Measurements from ENCODE around the gene SYDE2.

Gene SYDE2

DNA sequence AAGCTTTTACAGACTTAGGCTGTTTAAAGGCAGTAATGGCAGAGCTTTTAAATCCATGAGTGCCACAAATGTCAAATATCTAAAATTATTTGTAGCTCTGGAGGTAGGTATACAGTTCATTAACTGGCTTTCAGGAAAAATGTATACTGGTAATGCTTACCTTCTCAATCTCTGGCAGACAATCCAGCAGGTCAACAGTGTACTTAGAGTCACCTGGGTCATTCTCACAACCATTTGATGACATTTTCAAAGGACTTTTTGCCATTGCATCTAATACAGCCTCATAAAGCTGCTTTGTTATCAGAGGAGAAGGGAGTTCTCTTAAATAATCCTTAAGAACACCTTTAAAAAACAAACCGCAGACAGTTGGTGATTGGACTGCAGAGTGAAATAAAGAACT, 31.9 kb downstream of the SYDE2 start:
- TF ChIP-seq, protein P1, sequence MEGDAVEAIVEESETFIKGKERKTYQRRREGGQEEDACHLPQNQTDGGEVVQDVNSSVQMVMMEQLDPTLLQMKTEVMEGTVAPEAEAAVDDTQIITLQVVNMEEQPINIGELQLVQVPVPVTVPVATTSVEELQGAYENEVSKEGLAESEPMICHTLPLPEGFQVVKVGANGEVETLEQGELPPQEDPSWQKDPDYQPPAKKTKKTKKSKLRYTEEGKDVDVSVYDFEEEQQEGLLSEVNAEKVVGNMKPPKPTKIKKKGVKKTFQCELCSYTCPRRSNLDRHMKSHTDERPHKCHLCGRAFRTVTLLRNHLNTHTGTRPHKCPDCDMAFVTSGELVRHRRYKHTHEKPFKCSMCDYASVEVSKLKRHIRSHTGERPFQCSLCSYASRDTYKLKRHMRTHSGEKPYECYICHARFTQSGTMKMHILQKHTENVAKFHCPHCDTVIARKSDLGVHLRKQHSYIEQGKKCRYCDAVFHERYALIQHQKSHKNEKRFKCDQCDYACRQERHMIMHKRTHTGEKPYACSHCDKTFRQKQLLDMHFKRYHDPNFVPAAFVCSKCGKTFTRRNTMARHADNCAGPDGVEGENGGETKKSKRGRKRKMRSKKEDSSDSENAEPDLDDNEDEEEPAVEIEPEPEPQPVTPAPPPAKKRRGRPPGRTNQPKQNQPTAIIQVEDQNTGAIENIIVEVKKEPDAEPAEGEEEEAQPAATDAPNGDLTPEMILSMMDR (IDR thresholded peaks at IDR 0.05): no peak
- TF ChIP-seq ZFX (IDR thresholded peaks at IDR 0.05; ENCODE audit: borderline replicate concordance): no peak
- H3K27ac ChIP-seq: no peak overlapping the region

DNA sequence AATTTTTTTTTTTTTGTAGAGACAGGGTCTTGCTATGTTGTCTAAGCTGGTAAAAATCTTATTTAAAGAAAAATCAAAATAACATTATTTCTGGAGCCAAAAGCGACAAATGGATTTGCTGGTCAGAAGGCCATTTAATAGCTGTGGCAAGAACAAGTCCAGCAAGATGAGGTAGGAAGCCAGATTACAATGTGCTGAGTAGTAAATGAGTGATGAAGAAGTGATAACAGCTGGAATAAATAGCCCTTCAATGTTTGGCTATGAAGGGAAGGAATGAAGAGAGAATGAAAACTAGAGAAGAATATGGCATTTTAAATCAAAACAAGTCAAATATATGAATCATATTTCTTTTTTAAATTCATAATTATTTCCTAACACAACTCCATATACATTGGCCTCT, 34.5 kb downstream of the SYDE2 start:
- no peak for TF ChIP-seq ZFX (IDR thresholded peaks at IDR 0.05; ENCODE audit: borderline replicate concordance)
- TF ChIP-seq, protein P1 (IDR thresholded peaks at IDR 0.05): no peak
- no peak overlapping the region for H3K27ac ChIP-seq

DNA sequence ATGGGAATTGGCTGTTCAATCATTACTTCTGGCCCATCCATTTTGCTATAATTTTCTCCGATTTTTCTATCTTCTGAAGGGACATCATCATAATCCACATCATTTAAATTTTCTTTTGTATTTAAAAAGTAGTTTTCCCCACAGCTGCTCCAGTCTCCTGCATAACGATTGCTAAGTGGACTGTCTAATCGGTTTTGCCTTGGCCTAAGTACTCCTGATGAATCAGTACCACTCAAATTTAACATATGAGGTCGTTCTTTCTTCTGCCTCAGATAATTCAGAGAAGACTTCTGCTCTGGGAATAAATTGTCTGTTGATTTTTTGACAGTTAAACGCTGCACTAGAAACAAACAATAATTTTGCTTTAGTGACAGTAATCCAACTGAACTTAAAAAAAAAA, 41.9 kb downstream of the SYDE2 start:
- H3K27ac ChIP-seq: no peak overlapping the region
- no peak for TF ChIP-seq ZFX (IDR thresholded peaks at IDR 0.05; ENCODE audit: borderline replicate concordance)
- TF ChIP-seq, protein P1 (IDR thresholded peaks at IDR 0.05): no peak

DNA sequence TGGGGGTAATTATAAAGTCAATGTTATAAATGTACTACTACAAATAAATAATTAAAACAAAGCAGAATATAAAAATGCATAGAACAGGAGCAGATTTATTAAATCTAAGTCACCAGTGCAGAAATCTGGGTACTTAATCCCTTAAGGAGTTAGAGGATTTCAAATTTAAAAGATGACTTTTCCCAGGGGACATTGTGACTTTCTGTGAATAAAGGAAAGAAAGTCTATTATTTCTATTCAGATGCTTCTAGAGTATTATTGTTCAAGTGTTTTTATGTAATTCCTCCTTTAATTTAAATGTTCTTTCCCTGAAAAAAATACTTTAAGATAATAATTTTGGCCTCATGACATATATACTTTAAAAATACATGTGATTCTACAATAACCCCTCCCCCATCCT, 43.4 kb downstream of the SYDE2 start:
- no peak overlapping the region for H3K27ac ChIP-seq
- TF ChIP-seq, protein P1 (IDR thresholded peaks at IDR 0.05): no peak
- no peak for TF ChIP-seq ZFX (IDR thresholded peaks at IDR 0.05; ENCODE audit: borderline replicate concordance)

DNA sequence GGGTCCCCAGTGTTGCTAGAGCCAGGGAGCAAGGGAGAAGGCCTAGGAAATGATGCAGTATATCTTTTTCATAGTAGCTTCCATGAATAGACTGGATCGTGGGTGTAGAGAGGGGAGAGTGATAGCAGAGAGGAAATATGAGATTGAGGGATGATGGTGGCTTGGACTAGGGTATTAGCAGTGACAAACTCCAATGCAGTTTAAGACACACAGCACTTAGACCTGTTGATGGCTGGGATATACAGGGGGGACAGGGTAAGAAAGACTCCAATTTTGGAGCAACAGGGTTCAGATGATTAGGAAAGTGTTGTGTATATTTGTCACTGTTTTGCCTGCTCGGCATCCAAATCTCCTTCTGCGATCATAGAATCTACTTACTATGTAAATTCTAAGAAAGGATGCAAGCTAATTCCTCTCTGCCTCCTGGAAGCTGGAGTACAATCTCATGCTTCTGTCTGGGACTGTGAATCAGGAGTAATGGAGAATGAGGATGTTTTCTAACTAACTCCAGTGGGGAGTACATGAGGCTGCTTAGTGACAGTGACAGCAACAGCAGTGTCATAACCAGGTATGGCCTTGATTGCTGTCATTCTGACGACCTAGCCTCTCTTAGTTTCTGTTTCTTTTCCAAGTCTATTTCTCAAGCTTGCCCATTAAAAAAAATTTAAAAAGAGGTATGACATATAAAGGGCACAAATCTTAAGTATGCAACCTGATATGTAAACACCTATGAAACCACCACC, 47.5 kb downstream of the SYDE2 start:
- TF ChIP-seq, protein P1 (IDR thresholded peaks at IDR 0.05): no peak
- TF ChIP-seq ZFX (IDR thresholded peaks at IDR 0.05; ENCODE audit: borderline replicate concordance): no peak
- no peak overlapping the region for H3K27ac ChIP-seq

DNA sequence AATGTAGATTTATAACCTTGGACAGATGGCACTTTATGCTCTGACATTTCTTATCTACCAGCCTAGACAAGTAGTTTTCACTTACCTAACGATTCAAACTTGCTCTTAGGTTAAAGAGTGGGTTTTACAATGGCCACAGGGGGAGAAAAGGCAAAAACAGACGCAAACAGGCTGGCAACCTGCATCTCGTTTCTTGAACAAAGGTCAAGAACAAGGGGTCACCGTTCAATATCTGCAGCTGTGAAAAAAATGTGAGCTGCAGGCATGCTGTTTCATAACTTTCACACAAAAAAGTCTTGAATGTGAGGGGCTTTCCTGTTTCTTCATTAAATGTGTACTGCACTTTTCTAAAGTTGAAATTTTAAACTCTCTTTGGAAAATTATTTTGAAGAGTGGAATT, 49.4 kb downstream of the SYDE2 start:
- H3K27ac ChIP-seq: no peak overlapping the region
- TF ChIP-seq, protein P1 (IDR thresholded peaks at IDR 0.05): no peak
- no peak for TF ChIP-seq ZFX (IDR thresholded peaks at IDR 0.05; ENCODE audit: borderline replicate concordance)

DNA sequence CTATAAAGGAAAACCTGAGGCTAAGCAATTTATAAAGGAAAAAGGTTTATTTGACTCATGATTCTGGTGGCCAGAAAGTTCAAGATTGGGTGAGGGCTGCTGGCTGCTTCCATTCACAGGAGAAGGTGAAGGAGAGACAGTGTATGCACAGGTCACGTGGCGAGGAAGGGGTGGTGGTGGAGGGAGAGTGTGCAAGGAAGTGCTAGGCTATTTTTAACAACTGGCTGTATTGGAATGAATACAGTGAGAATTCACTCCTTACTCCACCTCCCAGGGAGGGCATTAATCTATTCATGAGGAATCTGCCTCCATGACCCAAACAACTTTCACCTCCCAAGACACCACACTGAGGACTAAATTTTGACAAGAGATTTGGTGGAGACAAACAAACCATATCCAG, 51.0 kb downstream of the SYDE2 start:
- H3K27ac ChIP-seq: no peak overlapping the region
- TF ChIP-seq, protein P1 (IDR thresholded peaks at IDR 0.05): no peak
- no peak for TF ChIP-seq ZFX (IDR thresholded peaks at IDR 0.05; ENCODE audit: borderline replicate concordance)

Measured in 22Rv1 (cell line).